B cell (primary cell): ENCODE results near the gene RNF213. TPM values are rescaled to one million over a fixed set of nuclear protein-coding genes. Genes with fewer than 3 reads are reported as not detected.

Source experiments
- ATAC-seq: fragments of 200-7000 bp; cut with Tn5 transposase; one replicate; pipeline ENCODE4 v1.10.0; 2021; ENCODE audit warnings: low read depth, mild to moderate bottlenecking, moderate number of reproducible peaks, moderate library complexity
- CTCF ChIA-PET: fragments of 350-600 bp; sonication (Branson Sonifier 250); formaldehyde crosslinking; loops from one replicate; lab custom pipeline; 2021; ENCODE audit warnings: antibody characterized with exemption, inconsistent platforms; lab: Charles Lee
- POLR2A ChIA-PET: fragments of 350-600 bp; sonication (Branson Sonifier 250); formaldehyde crosslinking; loops from one replicate; lab custom pipeline; 2021; ENCODE audit warnings: antibody characterized with exemption; lab: Charles Lee
- DNase-seq: peaks from one replicate; pipeline ENCODE4 v3.0.0; 2013
- H2AFZ ChIP-seq: 2 replicates; pipeline ENCODE4 v1.6.1; 2012; ENCODE audit warnings: mild to moderate bottlenecking, low read depth, low read length; ENCODE audit not compliant: insufficient read depth, poor library complexity, severe bottlenecking
- H3K27ac ChIP-seq, 2 donors: 1 replicate in 1 of 2; 2 replicates in 1 of 2; pipeline ENCODE4 v1.5.1; 2012 to 2013; ENCODE audit warnings: low read length in 2 of 2, mild to moderate bottlenecking in 2 of 2, moderate library complexity in 1 of 2
- H3K27me3 ChIP-seq, 4 experiments: fragments of 200-600 bp in 1 of 4; sonication (generic) in 1 of 4; replicated peaks in 1 of 4; 1 replicate in 2 of 4; 2 replicates in 2 of 4; pipeline versions ENCODE4 v1.6.1 to v1.7.0; 2013 to 2016; ENCODE audit warnings: low read length in 3 of 4, mild to moderate bottlenecking in 2 of 4, mixed read lengths in 1 of 4, moderate library complexity in 1 of 4; ENCODE audit not compliant: insufficient read depth in 4 of 4, control insufficient read depth in 3 of 4; ENCODE audit errors: control extremely low read depth in 1 of 4
- H3K36me3 ChIP-seq, 2 experiments: replicated peaks in 1 of 2; 1 replicate in 1 of 2; 2 replicates in 1 of 2; pipeline versions ENCODE4 v1.6.1 to v1.7.1; 2013; ENCODE audit warnings: low read length in 1 of 2; ENCODE audit not compliant: insufficient read depth in 2 of 2, control insufficient read depth in 1 of 2; ENCODE audit errors: control extremely low read depth in 1 of 2, extremely low read depth in 1 of 2
- H3K4me1 ChIP-seq, 2 donors: fragments of 200-600 bp in 1 of 2; sonication (generic) in 1 of 2; 1 replicate in 1 of 2; 2 replicates in 1 of 2; pipeline versions ENCODE4 v1.5.1 to v1.6.1; 2013 to 2017; ENCODE audit warnings: low read length in 2 of 2; ENCODE audit not compliant: control insufficient read depth in 2 of 2, insufficient read depth in 2 of 2
- H3K4me2 ChIP-seq: replicated peaks from 2 replicates; pipeline ENCODE3; 2012; ENCODE audit warnings: mild to moderate bottlenecking, low read depth, low read length; ENCODE audit not compliant: poor library complexity, severe bottlenecking
- H3K4me3 ChIP-seq, 5 experiments: fragments of 200-600 bp in 1 of 5; sonication (generic) in 1 of 5; 1 replicate in 3 of 5; 2 replicates in 2 of 5; pipeline versions ENCODE4 v1.5.1 to v1.7.0; 2011 to 2016; ENCODE audit warnings: low read length in 4 of 5, mild to moderate bottlenecking in 4 of 5, low read depth in 2 of 5, control low read depth in 1 of 5, moderate library complexity in 1 of 5; ENCODE audit not compliant: insufficient read depth in 1 of 5; ENCODE audit errors: control extremely low read depth in 1 of 5, extremely low read depth in 1 of 5
- H3K79me2 ChIP-seq: fragments of 200-600 bp; sonication (generic); one replicate; pipeline ENCODE4 v1.6.0; 2016; ENCODE audit warnings: low read length; ENCODE audit not compliant: control insufficient read depth, insufficient read depth
- H3K9ac ChIP-seq: fragments of 200-600 bp; sonication (generic); 2 replicates; pipeline ENCODE4 v1.6.1; 2017; ENCODE audit warnings: mild to moderate bottlenecking, low read length, moderate library complexity
- H3K9me3 ChIP-seq, 3 donors: one replicate each; pipeline versions ENCODE4 v1.6.1 to v1.7.1; 2013; ENCODE audit warnings: low read length in 2 of 3; ENCODE audit not compliant: control insufficient read depth in 2 of 3, insufficient read depth in 1 of 3; ENCODE audit errors: control extremely low read depth in 1 of 3
- H4K20me1 ChIP-seq: 2 replicates; pipeline ENCODE4 v1.6.0; 2012; ENCODE audit warnings: mild to moderate bottlenecking, low read length; ENCODE audit not compliant: insufficient read depth, control insufficient read depth, poor library complexity, severe bottlenecking
- H3K27ac Mint-ChIP-seq: one replicate; pipeline ENCODE4 v1.8.0; 2021; ENCODE audit warnings: mixed read lengths
- H3K27me3 Mint-ChIP-seq: one replicate; pipeline ENCODE4 v1.8.0; 2021; ENCODE audit warnings: mixed read lengths
- H3K4me1 Mint-ChIP-seq: one replicate; pipeline ENCODE4 v1.8.0; 2021; ENCODE audit warnings: mixed read lengths
- H3K4me3 Mint-ChIP-seq: one replicate; pipeline ENCODE4 v1.8.0; 2021; ENCODE audit warnings: mixed read lengths
- H3K9me3 Mint-ChIP-seq: one replicate; pipeline ENCODE4 v1.8.0; 2022; ENCODE audit warnings: mixed read lengths; ENCODE audit not compliant: insufficient read depth
- CTCF ChIP-seq: fragments of 200-600 bp; IDR thresholded peaks from one replicate; pipeline ENCODE4 v1.8.0; 2022; ENCODE audit warnings: antibody characterized with exemption, mild to moderate bottlenecking
- EZH2 ChIP-seq: IDR thresholded peaks from 2 replicates; pipeline ENCODE4 v1.6.1; 2012; ENCODE audit warnings: borderline replicate concordance, low read depth, mild to moderate bottlenecking, moderate library complexity, low read length; ENCODE audit not compliant: insufficient read depth, poor library complexity, severe bottlenecking
- WGBS: methylation state at CpG from one replicate; pipeline ENCODE4 v1.1.5; 2013; ENCODE audit warnings: missing lambda C conversion rate; ENCODE audit not compliant: insufficient coverage; 5-methylcytosine and 5-hydroxymethylcytosine counted together
- intact Hi-C: fragments of 100-400 bp; cut with micrococcal nuclease; formaldehyde crosslinking; loops from one replicate; pipeline ENCODE4 v1.10.0; 2022
- polyA plus RNA-seq: library from polyadenylated mRNA; depleted of rRNA; stranded (reverse); fragments of >200 nt; gene quantifications from 2 replicates; pipeline ENCODE4 v1.2.3, GENCODE V29; 2012
- total RNA-seq, 2 donors: library from RNA; stranded (reverse); fragments of 120-200 nt in 1 of 2; gene quantifications; 1 replicate in 1 of 2; 2 replicates in 1 of 2; pipeline versions ENCODE4 v1.2.3 to v1.2.4, GENCODE V29; 2013 to 2022

The RNF213 gene
- total and polyA plus RNA-seq, 2 donors (not counting 1 experiment from before 2014, with no cell fraction given): 121 to 287 TPM

DNA sequence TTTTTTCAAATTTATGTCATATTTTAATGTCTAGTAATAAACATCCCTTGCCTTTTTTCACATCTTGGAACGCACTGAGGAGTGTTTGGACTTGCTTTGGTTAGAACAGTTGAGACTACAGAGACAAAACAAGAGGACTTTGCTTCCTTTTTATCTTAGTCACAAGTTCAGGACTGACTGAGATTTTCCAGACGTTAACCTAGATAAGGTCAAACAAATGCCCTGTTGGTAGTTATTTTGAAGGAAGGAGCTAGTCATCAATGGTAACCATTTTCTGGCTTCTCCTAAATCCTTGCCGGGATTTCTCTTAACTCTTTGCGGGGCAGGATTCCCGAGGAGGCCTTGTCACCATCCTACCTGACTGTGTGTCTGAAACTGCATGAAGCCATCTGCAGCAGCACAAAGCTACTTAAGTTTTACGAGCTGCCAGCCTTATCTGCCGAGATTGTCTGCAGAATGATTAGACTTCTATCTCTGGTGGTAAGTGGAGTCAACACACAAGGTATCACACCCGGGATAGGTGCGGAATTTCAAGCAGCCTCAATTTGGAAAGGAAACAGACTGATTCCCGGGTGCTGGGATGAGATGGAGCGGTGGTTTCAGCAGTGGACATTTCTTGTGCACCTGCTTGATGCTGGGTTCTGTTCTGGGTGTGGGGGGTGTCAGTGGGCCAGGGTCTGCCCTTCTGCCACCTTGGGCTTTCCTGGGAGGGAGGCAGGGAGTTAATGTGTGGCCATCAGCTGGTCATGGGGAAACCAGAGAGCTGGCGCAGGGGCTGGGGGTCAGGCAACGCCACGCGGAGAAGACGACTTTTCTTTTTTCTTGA, 48.3 kb downstream of the RNF213 start:
- ChIA-PET POLR2A (no interaction called here), CTCF (interaction anchor here (1.5 kb wide), 1 partner anchor 113 kb away, joined by 6 read pairs; no protein-coding TSS in a partner anchor)
- TF ChIP-seq EZH2: no peak
- no peak for TF ChIP-seq CTCF
- no peak overlapping the region for H3K4me3 Mint-ChIP-seq
- peaks cover 37% of the 10 kb centered on the region for H4K20me1 ChIP-seq
- no peak overlapping the region for H3K27ac ChIP-seq
- peaks cover 53% of the 10 kb centered on the region for H3K79me2 ChIP-seq
- DNase-seq (no peak), ATAC-seq (no peak)
- H3K4me1 ChIP-seq: no peaks in the 10 kb centered on the region
- H3K27ac Mint-ChIP-seq: no peak overlapping the region
- no peaks in the 10 kb centered on the region for H3K27me3 Mint-ChIP-seq
- peaks cover 2 to 8% (median 5%) of the 10 kb centered on the region in 3 donors for H3K9me3 ChIP-seq
- H3K4me2 ChIP-seq: no peak overlapping the region
- H3K27me3 ChIP-seq: no peaks in the 10 kb centered on the region
- no peak overlapping the region for H3K9ac ChIP-seq
- intact Hi-C loops: no loop called here
- no peak overlapping the region for H3K4me3 ChIP-seq
- no peaks in the 10 kb centered on the region for H3K4me1 Mint-ChIP-seq
- no peak overlapping the region for H2AFZ ChIP-seq
- peaks cover 3% of the 10 kb centered on the region for H3K9me3 Mint-ChIP-seq
- WGBS: 95% methylated on average over 14 of the region's 16 CpGs
- peaks cover 21 to 71% of the 10 kb centered on the region in 2 experiments for H3K36me3 ChIP-seq

- H3K9ac ChIP-seq: no peak overlapping the region
- no peak for DNase-seq
- 97% methylated on average over 20 of the region's 22 CpGs for WGBS
Observed at GRCh38 chr17:80311216-80311827, 50.7 kb downstream of the RNF213 start.

More at GRCh38 chr17:80311216-80311827, 50.7 kb downstream of the RNF213 start:
- Mint-ChIP-seq H3K27me3 (no peaks in the 10 kb centered on the region), H3K4me3 (no peak overlapping the region), H3K27ac (no peak overlapping the region), H3K4me1 (no peaks in the 10 kb centered on the region), H3K9me3 (no peaks in the 10 kb centered on the region)
- Histone ChIP-seq H3K27ac (no peak overlapping the region), H2AFZ (no peak overlapping the region), H4K20me1 (peaks cover 47% of the 10 kb centered on the region), H3K4me1 (no peaks in the 10 kb centered on the region), H3K9me3 (no peaks in the 10 kb centered on the region), H3K4me2 (no peak overlapping the region), H3K79me2 (peaks cover 52% of the 10 kb centered on the region), H3K27me3 (no peaks in the 10 kb centered on the region), H3K4me3 (no peak overlapping the region), H3K36me3 (peaks cover 19 to 57% of the 10 kb centered on the region in 2 experiments)
- POLR2A ChIA-PET: interaction anchor here (0.6 kb wide), 1 partner anchor 711 kb away, joined by 3 read pairs; no protein-coding TSS in a partner anchor
- CTCF ChIA-PET: no interaction called here
- intact Hi-C loops: no loop called here
- ATAC-seq: no peak
- TF ChIP-seq EZH2 (no peak), CTCF (no peak)
